Duodenal mucosa (tissue), 2 donors: ENCODE measurements around the gene LRMDA.

Source experiments
- H3K27ac ChIP-seq: one replicate; pipeline ENCODE4 v1.7.0; 2013; ENCODE audit warnings: low read depth, low read length
- H3K27me3 ChIP-seq, 2 donors: one replicate each; pipeline ENCODE4 v1.7.0; 2013; ENCODE audit warnings: low read length in 2 of 2, control low read depth in 1 of 2; ENCODE audit not compliant: insufficient read depth in 2 of 2, control insufficient read depth in 1 of 2
- H3K36me3 ChIP-seq, 2 donors: one replicate each; pipeline ENCODE4 v1.7.0; 2013; ENCODE audit warnings: low read length in 2 of 2, control low read depth in 1 of 2; ENCODE audit not compliant: insufficient read depth in 2 of 2, control insufficient read depth in 1 of 2
- H3K4me1 ChIP-seq, 2 donors: one replicate each; pipeline ENCODE4 v1.7.0; 2013; ENCODE audit warnings: low read length in 2 of 2, control low read depth in 1 of 2; ENCODE audit not compliant: insufficient read depth in 2 of 2, control insufficient read depth in 1 of 2
- H3K4me3 ChIP-seq, 2 donors: one replicate each; pipeline ENCODE4 v1.7.0; 2013; ENCODE audit warnings: low read length in 2 of 2, low read depth in 1 of 2
- H3K9ac ChIP-seq, 2 donors: one replicate each; pipeline ENCODE4 v1.7.0; 2013; ENCODE audit warnings: low read length in 2 of 2, low read depth in 1 of 2
- H3K9me3 ChIP-seq, 2 donors: one replicate each; pipeline ENCODE4 v1.7.0; 2013; ENCODE audit warnings: low read length in 2 of 2, control low read depth in 1 of 2; ENCODE audit not compliant: control insufficient read depth in 1 of 2

Gene LRMDA

GRCh38 chr10:75793848-75794247, 362.4 kb downstream of the LRMDA start:
- H3K9me3 ChIP-seq, result no peaks in the 10 kb centered on the region
- H3K4me3 ChIP-seq, result no peak overlapping the region
- H3K4me1 ChIP-seq, result peaks cover 3 to 5% of the 10 kb centered on the region in 2 donors
- no peaks in the 10 kb centered on the region for H3K27me3 ChIP-seq
- no peaks in the 10 kb centered on the region for H3K36me3 ChIP-seq
- no peak overlapping the region for H3K27ac ChIP-seq
- H3K9ac ChIP-seq, result no peak overlapping the region

GRCh38 chr10:75801121-75801520, 369.7 kb downstream of the LRMDA start:
- H3K27ac ChIP-seq, result no peak overlapping the region
- no peaks in the 10 kb centered on the region for H3K9me3 ChIP-seq
- H3K36me3 ChIP-seq, result no peaks in the 10 kb centered on the region
- peaks cover 22 to 30% of the 10 kb centered on the region in 2 donors for H3K4me1 ChIP-seq
- H3K9ac ChIP-seq, result no peak overlapping the region
- H3K27me3 ChIP-seq, result no peaks in the 10 kb centered on the region
- no peak overlapping the region for H3K4me3 ChIP-seq

- no peaks in the 10 kb centered on the region for H3K36me3 ChIP-seq
- no peaks in the 10 kb centered on the region for H3K27me3 ChIP-seq
- H3K4me1 ChIP-seq, result peaks cover 22 to 33% of the 10 kb centered on the region in 2 donors
- no peak overlapping the region for H3K9ac ChIP-seq
- H3K27ac ChIP-seq, result no peak overlapping the region
- no peaks in the 10 kb centered on the region for H3K9me3 ChIP-seq
- peak overlapping the region in 1 of 2 donors; percentile 3 for H3K4me3 ChIP-seq
Measured at GRCh38 chr10:75801661-75802060, 370.2 kb downstream of the LRMDA start.

GRCh38 chr10:75803121-75803520, 371.7 kb downstream of the LRMDA start:
- Histone ChIP-seq H3K27ac (no peak overlapping the region), H3K27me3 (no peaks in the 10 kb centered on the region), H3K36me3 (no peaks in the 10 kb centered on the region), H3K4me3 (no peak overlapping the region), H3K9ac (no peak overlapping the region), H3K9me3 (no peaks in the 10 kb centered on the region), H3K4me1 (peaks cover 27 to 39% of the 10 kb centered on the region in 2 donors)

GRCh38 chr10:75803816-75804552, 372.6 kb downstream of the LRMDA start:
- Histone ChIP-seq H3K36me3 (no peaks in the 10 kb centered on the region), H3K9me3 (no peaks in the 10 kb centered on the region), H3K9ac (no peak overlapping the region), H3K4me3 (no peak overlapping the region), H3K27me3 (no peaks in the 10 kb centered on the region), H3K27ac (no peak overlapping the region), H3K4me1 (peaks cover 27 to 39% of the 10 kb centered on the region in 2 donors)

- no peaks in the 10 kb centered on the region for H3K9me3 ChIP-seq
- H3K9ac ChIP-seq, result no peak overlapping the region
- H3K4me3 ChIP-seq, result no peak overlapping the region
- H3K27ac ChIP-seq, result no peak overlapping the region
- H3K4me1 ChIP-seq, result peaks cover 25 to 35% of the 10 kb centered on the region in 2 donors
- H3K27me3 ChIP-seq, result no peaks in the 10 kb centered on the region
- no peaks in the 10 kb centered on the region for H3K36me3 ChIP-seq
Measured at GRCh38 chr10:75806186-75806585, 374.8 kb downstream of the LRMDA start.

- Histone ChIP-seq H3K27me3 (no peaks in the 10 kb centered on the region), H3K9ac (no peak overlapping the region), H3K27ac (no peak overlapping the region), H3K9me3 (no peaks in the 10 kb centered on the region), H3K4me1 (peaks cover 16 to 23% of the 10 kb centered on the region in 2 donors), H3K36me3 (no peaks in the 10 kb centered on the region), H3K4me3 (no peak overlapping the region)
Measured at GRCh38 chr10:75807456-75807855, 376.0 kb downstream of the LRMDA start.

GRCh38 chr10:75809003-75809402, 377.6 kb downstream of the LRMDA start:
- Histone ChIP-seq H3K9ac (no peak overlapping the region), H3K9me3 (no peaks in the 10 kb centered on the region), H3K27me3 (no peaks in the 10 kb centered on the region), H3K36me3 (no peaks in the 10 kb centered on the region), H3K4me1 (peaks cover 5 to 11% of the 10 kb centered on the region in 2 donors), H3K27ac (no peak overlapping the region), H3K4me3 (no peak overlapping the region)

- no peaks in the 10 kb centered on the region for H3K4me1 ChIP-seq
Measured at GRCh38 chr10:75814014-75814413, 382.6 kb downstream of the LRMDA start.

GRCh38 chr10:75815066-75815465, 383.6 kb downstream of the LRMDA start:
- Histone ChIP-seq H3K27me3 (no peaks in the 10 kb centered on the region), H3K4me3 (no peak overlapping the region), H3K36me3 (no peaks in the 10 kb centered on the region), H3K9me3 (no peaks in the 10 kb centered on the region), H3K27ac (no peak overlapping the region), H3K4me1 (no peaks in the 10 kb centered on the region), H3K9ac (no peak overlapping the region)

More at GRCh38 chr10:75814014-75814413, 382.6 kb downstream of the LRMDA start:
- Histone ChIP-seq H3K27me3 (no peaks in the 10 kb centered on the region), H3K9ac (no peak overlapping the region), H3K4me3 (no peak overlapping the region), H3K36me3 (no peaks in the 10 kb centered on the region), H3K9me3 (no peaks in the 10 kb centered on the region), H3K27ac (no peak overlapping the region)
